ENCODE data around the gene PTPRK. TPM values are rescaled to one million over a fixed set of nuclear protein-coding genes. Genes with fewer than 3 reads are reported as not detected.

The PTPRK gene
- total RNA-seq, 1 donor from 2014 or later: 117 TPM

- Histone ChIP-seq H3K27me3 (ENCODE audit: control insufficient read depth, insufficient read depth, low read length) (no peaks in the 10 kb centered on the region), H3K4me3 (ENCODE audit: low read depth, low read length) (no peak overlapping the region), H3K36me3 (ENCODE audit: control insufficient read depth, insufficient read depth, low read length) (no peaks in the 10 kb centered on the region)
- no peak for TF ChIP-seq CTCF (IDR thresholded peaks at IDR 0.05; ENCODE audit: insufficient read depth, low read length, poor library complexity, severe bottlenecking)
- DNase-seq (ENCODE audit: low read depth): no peak
Measured at GRCh38 chr6:128474933-128475332, 45.5 kb downstream of the PTPRK start.

GRCh38 chr6:128474481-128474880, 45.9 kb downstream of the PTPRK start:
- Histone ChIP-seq H3K27me3 (ENCODE audit: control insufficient read depth, insufficient read depth, low read length) (no peaks in the 10 kb centered on the region), H3K4me3 (ENCODE audit: low read depth, low read length) (no peak overlapping the region), H3K36me3 (ENCODE audit: control insufficient read depth, insufficient read depth, low read length) (no peaks in the 10 kb centered on the region)
- no peak for DNase-seq (ENCODE audit: low read depth)
- TF ChIP-seq CTCF (IDR thresholded peaks at IDR 0.05; ENCODE audit: insufficient read depth, low read length, poor library complexity, severe bottlenecking): no peak

- Histone ChIP-seq H3K4me3 (ENCODE audit: low read depth, low read length) (no peak overlapping the region), H3K27me3 (ENCODE audit: control insufficient read depth, insufficient read depth, low read length) (no peaks in the 10 kb centered on the region)
- no peak for TF ChIP-seq CTCF (IDR thresholded peaks at IDR 0.05; ENCODE audit: insufficient read depth, low read length, poor library complexity, severe bottlenecking)
Measured at GRCh38 chr6:128471907-128472306, 48.5 kb downstream of the PTPRK start.

GRCh38 chr6:128465368-128466343, 54.7 kb downstream of the PTPRK start:
- Histone ChIP-seq H3K4me3 (ENCODE audit: low read depth, low read length) (no peak overlapping the region), H3K27me3 (ENCODE audit: control insufficient read depth, insufficient read depth, low read length) (no peaks in the 10 kb centered on the region), H3K36me3 (ENCODE audit: control insufficient read depth, insufficient read depth, low read length) (no peaks in the 10 kb centered on the region)
- no peak for TF ChIP-seq CTCF (IDR thresholded peaks at IDR 0.05; ENCODE audit: insufficient read depth, low read length, poor library complexity, severe bottlenecking)
- DNase-seq (ENCODE audit: low read depth): no peak

More at GRCh38 chr6:128471907-128472306, 48.5 kb downstream of the PTPRK start:
- no peak for DNase-seq (ENCODE audit: low read depth)
- no peaks in the 10 kb centered on the region for H3K36me3 ChIP-seq (ENCODE audit: control insufficient read depth, insufficient read depth, low read length)

GRCh38 chr6:128464790-128465189, 55.6 kb downstream of the PTPRK start:
- no peak overlapping the region for H3K4me3 ChIP-seq (ENCODE audit: low read depth, low read length)
- no peak for DNase-seq (ENCODE audit: low read depth)
- TF ChIP-seq CTCF (IDR thresholded peaks at IDR 0.05; ENCODE audit: insufficient read depth, low read length, poor library complexity, severe bottlenecking): no peak
- H3K27me3 ChIP-seq (ENCODE audit: control insufficient read depth, insufficient read depth, low read length): no peaks in the 10 kb centered on the region
- H3K36me3 ChIP-seq (ENCODE audit: control insufficient read depth, insufficient read depth, low read length): no peaks in the 10 kb centered on the region
